HepG2 (cell line): Measurements from ENCODE around the gene CIBAR2. TPM values are rescaled to one million over a fixed set of nuclear protein-coding genes. Genes with fewer than 3 reads are reported as not detected.

Experiments used
- ATF6 ChIP-seq: sonication (generic); formaldehyde crosslinking; conservative IDR thresholded peaks from 2 replicates; pipeline ENCODE4 v1.4.0; 2020; ENCODE audit warnings: missing genetic modification reagents
- ELK4 ChIP-seq: sonication (generic); formaldehyde crosslinking; IDR thresholded peaks from 2 replicates; pipeline ENCODE4 v1.9.0; 2021; ENCODE audit warnings: missing genetic modification reagents, borderline replicate concordance
- ERF ChIP-seq: IDR thresholded peaks from 2 replicates; pipeline ENCODE4 v1.6.1; 2018; ENCODE audit warnings: missing biosample characterization, missing genetic modification reagents
- FOSL2 ChIP-seq: sonication (generic); formaldehyde crosslinking; IDR thresholded peaks from 2 replicates; pipeline ENCODE4 v1.4.0; 2020; ENCODE audit warnings: missing genetic modification reagents
- FOXO4 ChIP-seq: sonication (generic); formaldehyde crosslinking; conservative IDR thresholded peaks from 2 replicates; pipeline ENCODE4 v1.8.1; 2023; ENCODE audit warnings: missing genetic modification reagents
- GABPA ChIP-seq, 2 experiments: IDR thresholded peaks; 2 replicates each; pipeline ENCODE4 v1.6.1; 2011 to 2016; ENCODE audit warnings: low read depth in 2 of 2, low read length in 1 of 2, missing biosample characterization in 1 of 2, missing genetic modification characterization in 1 of 2
- GATAD2A ChIP-seq: IDR thresholded peaks from 2 replicates; pipeline ENCODE4 v1.6.1; 2016
- HNRNPL ChIP-seq: fragments of 200-400 bp; formaldehyde crosslinking; IDR thresholded peaks from 2 replicates; pipeline ENCODE4 v1.6.1; 2017; ENCODE audit warnings: mild to moderate bottlenecking, low read depth, low read length
- KDM1A ChIP-seq: IDR thresholded peaks from 2 replicates; pipeline ENCODE4 v1.6.1; 2016; ENCODE audit warnings: missing compliant biosample characterization
- KDM2A ChIP-seq: sonication (generic); formaldehyde crosslinking; IDR thresholded peaks from 2 replicates; pipeline ENCODE4 v1.4.0; 2020; ENCODE audit warnings: low read depth, missing genetic modification reagents, borderline replicate concordance
- NR2F6 ChIP-seq, 2 experiments: IDR thresholded peaks; 2 replicates each; pipeline ENCODE4 v1.6.1; 2016; ENCODE audit warnings: antibody characterized with exemption in 1 of 2, mild to moderate bottlenecking in 1 of 2
- PAF1 ChIP-seq: IDR thresholded peaks from 2 replicates; pipeline ENCODE4 v1.6.1; 2016; ENCODE audit warnings: missing genetic modification reagents, missing compliant biosample characterization
- SPEN ChIP-seq: sonication (generic); formaldehyde crosslinking; IDR thresholded peaks from 2 replicates; pipeline ENCODE4 v1.5.1; 2020; ENCODE audit warnings: low read depth, mild to moderate bottlenecking, missing genetic modification reagents
- TAF15 ChIP-seq: fragments of 200-400 bp; formaldehyde crosslinking; IDR thresholded peaks from one replicate; pipeline ENCODE4 v1.6.1; 2018; ENCODE audit warnings: mild to moderate bottlenecking, low read depth, low read length; ENCODE audit not compliant: poor library complexity, severe bottlenecking
- TFDP2 ChIP-seq: sonication (generic); formaldehyde crosslinking; IDR thresholded peaks from 2 replicates; pipeline ENCODE4 v1.4.0; 2020; ENCODE audit warnings: missing genetic modification reagents
- ZBTB44 ChIP-seq: sonication (generic); formaldehyde crosslinking; IDR thresholded peaks from 2 replicates; pipeline ENCODE4 v1.4.0; 2020; ENCODE audit warnings: missing genetic modification reagents
- ZFP36L1 ChIP-seq: sonication (generic); formaldehyde crosslinking; IDR thresholded peaks from 2 replicates; pipeline ENCODE4 v1.8.0; 2022; ENCODE audit warnings: mild to moderate bottlenecking, missing genetic modification reagents, moderate library complexity
- ZFY ChIP-seq: sonication (generic); formaldehyde crosslinking; IDR thresholded peaks from 2 replicates; pipeline ENCODE4 v1.4.0; 2020; ENCODE audit warnings: missing genetic modification reagents
- ZNF18 ChIP-seq: sonication (generic); formaldehyde crosslinking; IDR thresholded peaks from 2 replicates; pipeline ENCODE4 v1.8.0; 2022; ENCODE audit warnings: mild to moderate bottlenecking, missing genetic modification reagents; ENCODE audit not compliant: insufficient replicate concordance
- ZNF256 ChIP-seq: sonication (generic); formaldehyde crosslinking; conservative IDR thresholded peaks from 2 replicates; pipeline ENCODE4 v1.4.0; 2020; ENCODE audit warnings: missing genetic modification reagents
- polyA plus RNA-seq, 8 experiments: library from polyadenylated mRNA; depleted of rRNA in 3 of 8; stranded (reverse) in 7 of 8; unstranded in 1 of 8; fragments of >200 nt; fragmentation: Illumina TruSeq in 4 of 8; extraction: Trizol in 4 of 8; gene quantifications; 2 replicates each; pipeline versions ENCODE4 v1.2.1 to v1.2.3, GENCODE V29; 2011 to 2016; ENCODE audit warnings: low read depth in 4 of 8, missing spikeins in 1 of 8, mixed read lengths in 1 of 8; ENCODE audit not compliant: insufficient read depth in 1 of 8
- total RNA-seq, 5 experiments: library from RNA; depleted of rRNA; stranded (reverse); fragments of >200 nt; fragmentation: Illumina TruSeq; extraction: Trizol; gene quantifications; 2 replicates each; pipeline ENCODE4 v1.2.3, GENCODE V29; 2016; ENCODE audit warnings: low read depth in 1 of 5

CIBAR2 gene
- total and polyA plus RNA-seq, 2 of the 13 experiments (the other 11 are each of a cell fraction or from before 2014, with no cell fraction given), result not detected

- TF ChIP-seq SPEN (peak; percentile 38; the same call in 1 of the 2 replicates), GATAD2A (CRISPR knock-in tag) (peak; percentile 97), ZNF18 (no peak), ATF6 (0 out of 2 replicates have a peak, but pooled peaks have one; percentile 58), ELK4 (no peak), FOXO4 (CRISPR knock-in tag) (no peak), ZNF256 (CRISPR knock-in tag) (no peak), NR2F6 (IDR thresholded peaks at IDR 0.05) (peak; percentile 55; the same call in 1 of the 2 replicates), NR2F6 (CRISPR knock-in tag; IDR thresholded peaks at IDR 0.05) (peak; percentile 77), TFDP2 (CRISPR knock-in tag) (peak; percentile 55), TAF15 (no peak), KDM1A (CRISPR knock-in tag) (peak; percentile 77; the same call in 1 of the 2 replicates), ZBTB44 (CRISPR knock-in tag) (no peak), KDM2A (CRISPR knock-in tag) (no peak), GABPA (IDR thresholded peaks at IDR 0.05; ENCODE audit: low read depth, low read length) (no peak), GABPA (CRISPR knock-in tag; IDR thresholded peaks at IDR 0.05; ENCODE audit: low read depth) (peak; percentile 34; the same call in 1 of the 2 replicates), FOSL2 (CRISPR knock-in tag) (peak; percentile 59; the same call in 1 of the 2 replicates), PAF1 (CRISPR knock-in tag) (no peak), ERF (CRISPR knock-in tag) (0 out of 2 replicates have a peak, but pooled peaks have one; percentile 35), ZFP36L1 (CRISPR knock-in tag) (no peak), ZFY (CRISPR knock-in tag) (peak; percentile 51; the same call in 1 of the 2 replicates), HNRNPL (no peak)
These were observed 27.6 kb upstream of the CIBAR2 start (continued) for GRCh38 chr16:85139881-85140339.
